ENCODE measurements around the gene YIPF1. TPM values are rescaled to one million over a fixed set of nuclear protein-coding genes. Genes with fewer than 3 reads are reported as not detected.

Gene YIPF1
- total RNA-seq, 1 experiment from 2014 or later, result 21.1 TPM

DNA sequence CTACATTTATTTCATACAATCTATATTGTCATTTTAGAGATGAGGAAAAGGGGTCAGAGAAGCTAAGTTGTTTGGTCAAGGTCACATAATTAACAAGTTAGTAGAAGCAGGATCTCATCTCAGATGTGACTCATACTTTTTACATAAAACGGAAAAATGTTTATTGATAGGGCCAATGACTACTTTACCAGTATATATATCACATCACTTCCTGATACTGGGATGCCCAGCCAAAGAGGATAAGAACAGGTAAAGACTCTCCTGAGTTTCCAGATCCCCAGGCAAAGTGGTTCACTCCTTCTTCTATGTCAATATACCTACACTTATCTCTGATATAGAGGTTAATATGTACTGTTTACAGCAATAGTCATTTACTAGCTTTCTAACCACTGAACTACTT, 21.0 kb downstream of the YIPF1 start:
- intact Hi-C loops (cut with micrococcal nuclease), result loop anchor here (10.0 kb wide), 1 partner anchor 186 kb away; the partner anchor contains the start of genes TCEANC2 and TMEM59
- Histone ChIP-seq H4K20me1 (ENCODE audit: low read length) (no peaks in the 10 kb centered on the region), H3K9ac (ENCODE audit: low read length) (no peak overlapping the region), H3K4me3 (ENCODE audit: low read length) (no peak overlapping the region), H3K4me2 (ENCODE audit: low read length) (no peak overlapping the region), H3K27me3 (ENCODE audit: low read length) (no peaks in the 10 kb centered on the region), H3K9me3 (ENCODE audit: low read length) (no peaks in the 10 kb centered on the region), H3K36me3 (ENCODE audit: low read depth, low read length) (peaks cover 3% of the 10 kb centered on the region; the same call in 1 of the 2 replicates), H3K9me2 (replicated peaks; ENCODE audit: low read length) (no peaks in the 10 kb centered on the region), H3F3A (ENCODE audit: low read length, unreplicated experiment) (no peaks in the 10 kb centered on the region), H3K4me1 (ENCODE audit: insufficient read depth, low read length) (no peaks in the 10 kb centered on the region), H3K27ac (ENCODE audit: low read length) (no peak overlapping the region), H3K79me2 (ENCODE audit: low read length) (no peaks in the 10 kb centered on the region), H2AFZ (ENCODE audit: low read length) (no peak overlapping the region)
- CTCF ChIA-PET, result interaction anchor here (0.5 to 0.7 kb wide), 2 partner anchors 91 to 539 kb away, joined by 3 to 13 read pairs; no protein-coding TSS in a partner anchor
- DNase-seq (peak; percentile 43), ATAC-seq (peak; percentile 84)
- BruUV-seq (replicated peaks), result no TSS peak
- TF ChIP-seq, protein P1, sequence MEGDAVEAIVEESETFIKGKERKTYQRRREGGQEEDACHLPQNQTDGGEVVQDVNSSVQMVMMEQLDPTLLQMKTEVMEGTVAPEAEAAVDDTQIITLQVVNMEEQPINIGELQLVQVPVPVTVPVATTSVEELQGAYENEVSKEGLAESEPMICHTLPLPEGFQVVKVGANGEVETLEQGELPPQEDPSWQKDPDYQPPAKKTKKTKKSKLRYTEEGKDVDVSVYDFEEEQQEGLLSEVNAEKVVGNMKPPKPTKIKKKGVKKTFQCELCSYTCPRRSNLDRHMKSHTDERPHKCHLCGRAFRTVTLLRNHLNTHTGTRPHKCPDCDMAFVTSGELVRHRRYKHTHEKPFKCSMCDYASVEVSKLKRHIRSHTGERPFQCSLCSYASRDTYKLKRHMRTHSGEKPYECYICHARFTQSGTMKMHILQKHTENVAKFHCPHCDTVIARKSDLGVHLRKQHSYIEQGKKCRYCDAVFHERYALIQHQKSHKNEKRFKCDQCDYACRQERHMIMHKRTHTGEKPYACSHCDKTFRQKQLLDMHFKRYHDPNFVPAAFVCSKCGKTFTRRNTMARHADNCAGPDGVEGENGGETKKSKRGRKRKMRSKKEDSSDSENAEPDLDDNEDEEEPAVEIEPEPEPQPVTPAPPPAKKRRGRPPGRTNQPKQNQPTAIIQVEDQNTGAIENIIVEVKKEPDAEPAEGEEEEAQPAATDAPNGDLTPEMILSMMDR (conservative IDR thresholded peaks at IDR 0.05; ENCODE audit: low read depth, low read length), result no peak
- TF ChIP-seq EZH2phosphoT487 (IDR thresholded peaks at IDR 0.05; ENCODE audit: borderline replicate concordance, low read length) (no peak), EZH2 (IDR thresholded peaks at IDR 0.05; ENCODE audit: low read length, unreplicated experiment) (no peak)
- POLR2A ChIA-PET (ENCODE audit: unreplicated experiment), result interaction anchor here (0.6 kb wide), 1 partner anchor 20 kb away, joined by 5 read pairs; no protein-coding TSS in a partner anchor

DNA sequence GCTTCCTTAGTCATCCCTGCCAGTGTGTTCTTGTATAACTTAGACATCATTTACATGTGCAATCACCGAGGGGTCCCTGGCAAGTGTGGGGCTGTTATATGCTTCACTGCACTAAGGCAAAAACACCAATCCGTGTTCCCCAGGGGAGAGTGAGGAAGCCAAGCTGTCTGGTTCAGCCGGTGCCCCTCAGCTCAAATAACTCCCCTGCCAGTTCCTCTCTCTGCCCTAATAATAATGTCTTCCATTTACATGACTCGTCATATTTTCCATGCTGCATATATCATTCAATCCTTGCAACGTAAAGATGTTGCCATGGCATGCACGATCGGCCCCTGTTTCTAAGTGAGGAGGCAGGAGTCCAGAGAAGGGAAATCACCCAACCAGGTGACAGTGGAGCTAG, 27.1 kb downstream of the YIPF1 start:
- no peaks in the 10 kb centered on the region for H3K4me1 ChIP-seq (ENCODE audit: insufficient read depth, low read length)
- intact Hi-C loops (cut with micrococcal nuclease), result loop anchor here (10.0 kb wide), 1 partner anchor 192 kb away; the partner anchor contains the start of genes TCEANC2 and TMEM59
- ChIA-PET POLR2A (ENCODE audit: unreplicated experiment) (interaction anchor here (0.6 kb wide), 1 partner anchor 141 kb away, joined by 4 read pairs; no protein-coding TSS in a partner anchor), CTCF (no interaction called here)
- H2AFZ ChIP-seq (ENCODE audit: low read length), result no peak overlapping the region
- DNase-seq (no peak), ATAC-seq (no peak)
- BruUV-seq (replicated peaks), result no TSS peak
- no peak overlapping the region for H3K4me2 ChIP-seq (ENCODE audit: low read length)
- no peak overlapping the region for H3K9ac ChIP-seq (ENCODE audit: low read length)
- no peaks in the 10 kb centered on the region for H3K9me3 ChIP-seq (ENCODE audit: low read length)
- no peaks in the 10 kb centered on the region for H3F3A ChIP-seq (ENCODE audit: low read length, unreplicated experiment)
- TF ChIP-seq EZH2phosphoT487 (IDR thresholded peaks at IDR 0.05; ENCODE audit: borderline replicate concordance, low read length) (no peak), EZH2 (IDR thresholded peaks at IDR 0.05; ENCODE audit: low read length, unreplicated experiment) (no peak)
- TF ChIP-seq, protein P1 (conservative IDR thresholded peaks at IDR 0.05; ENCODE audit: low read depth, low read length), result no peak
- no peaks in the 10 kb centered on the region for H3K27me3 ChIP-seq (ENCODE audit: low read length)
- no peak overlapping the region for H3K4me3 ChIP-seq (ENCODE audit: low read length)
- H3K9me2 ChIP-seq (replicated peaks; ENCODE audit: low read length), result no peaks in the 10 kb centered on the region
- no peaks in the 10 kb centered on the region for H3K79me2 ChIP-seq (ENCODE audit: low read length)
- no peak overlapping the region for H3K27ac ChIP-seq (ENCODE audit: low read length)
- no peaks in the 10 kb centered on the region for H4K20me1 ChIP-seq (ENCODE audit: low read length)
- peaks cover 3% of the 10 kb centered on the region; the same call in 1 of the 2 replicates for H3K36me3 ChIP-seq (ENCODE audit: low read depth, low read length)

DNA sequence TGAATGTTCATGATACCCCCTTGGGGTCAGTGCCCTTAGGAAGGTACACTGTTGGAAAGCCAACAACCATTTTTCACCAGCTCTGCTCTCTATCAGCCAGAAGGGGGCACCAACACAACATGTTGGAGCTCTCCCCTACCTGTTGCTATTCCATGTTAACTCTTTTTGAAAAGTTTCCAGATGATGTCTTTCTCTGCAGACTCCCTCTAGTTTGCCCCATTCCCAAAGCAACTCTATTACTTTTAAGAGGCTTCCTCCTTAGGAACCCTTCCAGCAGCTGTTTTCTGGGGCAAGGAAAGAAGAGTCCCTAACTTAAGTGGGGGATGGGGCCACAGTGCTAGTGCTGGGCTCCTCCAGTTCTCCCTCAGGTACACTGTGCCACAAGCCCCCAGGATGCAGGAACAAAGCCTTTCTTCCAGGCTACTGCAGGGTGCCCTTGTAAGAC, 28.6 kb downstream of the YIPF1 start:
- Histone ChIP-seq H3K4me1 (ENCODE audit: insufficient read depth, low read length) (no peaks in the 10 kb centered on the region), H3K27ac (ENCODE audit: low read length) (no peak overlapping the region), H3K36me3 (ENCODE audit: low read depth, low read length) (peaks cover 2% of the 10 kb centered on the region; the same call in 1 of the 2 replicates), H3K27me3 (ENCODE audit: low read length) (no peaks in the 10 kb centered on the region), H3K9ac (ENCODE audit: low read length) (no peak overlapping the region), H3K4me3 (ENCODE audit: low read length) (no peak overlapping the region), H3K4me2 (ENCODE audit: low read length) (no peak overlapping the region), H3F3A (ENCODE audit: low read length, unreplicated experiment) (no peaks in the 10 kb centered on the region), H2AFZ (ENCODE audit: low read length) (no peak overlapping the region), H4K20me1 (ENCODE audit: low read length) (no peaks in the 10 kb centered on the region), H3K9me3 (ENCODE audit: low read length) (no peaks in the 10 kb centered on the region), H3K9me2 (replicated peaks; ENCODE audit: low read length) (no peaks in the 10 kb centered on the region), H3K79me2 (ENCODE audit: low read length) (no peaks in the 10 kb centered on the region)
- ChIA-PET POLR2A (ENCODE audit: unreplicated experiment) (no interaction called here), CTCF (interaction anchor here (0.5 to 1.0 kb wide), 4 partner anchors 10 to 414 kb away, joined by 3 to 9 read pairs (median 4); partner anchors contain the start of genes IFT25 and LRRC42)
- TF ChIP-seq EZH2 (IDR thresholded peaks at IDR 0.05; ENCODE audit: low read length, unreplicated experiment) (no peak), EZH2phosphoT487 (IDR thresholded peaks at IDR 0.05; ENCODE audit: borderline replicate concordance, low read length) (no peak)
- TF ChIP-seq, protein P1 (conservative IDR thresholded peaks at IDR 0.05; ENCODE audit: low read depth, low read length), result peak; percentile 93
- no TSS peak for BruUV-seq (replicated peaks)
- DNase-seq (peak; percentile 78), ATAC-seq (peak; percentile 90)
- intact Hi-C loops (cut with micrococcal nuclease), result loop anchor here (1.0 to 10.0 kb wide), 2 partner anchors 98 to 194 kb away; partner anchors contain the start of genes TCEANC2 and TMEM59

Data from PC-3 (cell line).